GM12891 (cell line): ENCODE data around the gene DTWD2.

Experiments
- PAX5 ChIP-seq: IDR thresholded peaks from 2 replicates; pipeline ENCODE4 v1.6.1; 2011; ENCODE audit warnings: low read length, moderate library complexity, mild to moderate bottlenecking; ENCODE audit not compliant: insufficient read depth, severe bottlenecking
- POLR2A ChIP-seq: IDR thresholded peaks from 2 replicates; pipeline ENCODE4 v1.6.1; 2011; ENCODE audit warnings: low read depth, low read length, control low read depth
- POLR2AphosphoS5 ChIP-seq: IDR thresholded peaks from 2 replicates; pipeline ENCODE4 v1.6.1; 2011; ENCODE audit warnings: low read depth, low read length, control low read depth
- POU2F2 ChIP-seq: IDR thresholded peaks from 2 replicates; pipeline ENCODE4 v1.6.1; 2011; ENCODE audit warnings: low read depth, mild to moderate bottlenecking, control low read depth, low read length, moderate library complexity
- SPI1 ChIP-seq: IDR thresholded peaks from 2 replicates; pipeline ENCODE4 v1.6.1; 2011; ENCODE audit warnings: low read depth, low read length, control low read depth
- TAF1 ChIP-seq: IDR thresholded peaks from 2 replicates; pipeline ENCODE4 v1.6.1; 2011; ENCODE audit warnings: low read depth, low read length, control low read depth

DNA sequence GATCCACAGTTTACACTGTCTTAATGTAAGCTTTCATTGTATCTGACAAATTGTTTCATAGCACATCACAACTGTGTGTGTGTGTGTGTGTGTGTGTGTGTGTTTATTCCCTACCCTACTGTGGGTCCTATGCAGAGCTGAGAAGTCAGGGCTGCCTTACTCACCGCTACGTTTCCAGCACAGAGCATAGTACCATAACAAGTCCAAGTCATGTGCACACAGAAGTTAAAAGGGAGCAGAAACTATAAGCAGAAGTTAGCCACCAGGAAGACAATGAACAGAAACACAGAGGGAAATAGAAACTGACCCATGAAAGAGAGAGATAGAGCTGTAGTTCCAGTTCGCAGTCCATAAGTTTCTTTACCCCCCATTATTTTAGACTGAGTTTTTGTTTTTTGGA, 44.3 kb upstream of the DTWD2 start:
- TF ChIP-seq POLR2AphosphoS5 (no peak), POLR2A (no peak), TAF1 (no peak), SPI1 (no peak), PAX5 (no peak), POU2F2 (no peak)
